ENCODE results near the gene LONRF3. TPM values are rescaled to one million over a fixed set of nuclear protein-coding genes. Genes with fewer than 3 reads are reported as not detected.
"Not testable (repeated sequence)": the region's sequence is repeated elsewhere in the genome, so short reads cannot be mapped to it uniquely, and the experiment has no call there.

Gene LONRF3
- total RNA-seq, 4 donors from 2014 or later, result 2.8 to 27.3 (median 17.3) TPM

GRCh38 chrX:119028733-119029330 is 54.4 kb downstream of the LONRF3 start:
- H3K9me3 ChIP-seq, result no peaks in the 10 kb centered on the region
- H3K27ac ChIP-seq, result no peak overlapping the region
- no peak for DNase-seq
- TF ChIP-seq EP300 (IDR thresholded peaks at IDR 0.05; ENCODE audit: low read depth) (no peak), POLR2AphosphoS5 (IDR thresholded peaks at IDR 0.05) (no peak), CTCF (IDR thresholded peaks at IDR 0.05) (no peak), POLR2A (IDR thresholded peaks at IDR 0.05) (no peak)
- intact Hi-C loops (cut with DNase I; ENCODE audit: low total_unique reads) (no loop called here), in situ Hi-C loops (cut with MboI; ENCODE audit: low pct_ligation_motif_present in 1 of 4, low pct_unique_long_range_greater_than_20kb in 1 of 4, low sequenced_read_pairs in 3 of 4) (no loop called here)
- no peak overlapping the region for H3K4me3 ChIP-seq
- H3K4me1 ChIP-seq, result no peaks in the 10 kb centered on the region
- H3K36me3 ChIP-seq, result no peaks in the 10 kb centered on the region
- WGBS, 2 donors (ENCODE audit: low coverage in 1 of 2), result 54% methylated on average over 1 of the region's 1 CpG; no CpG with 5 or more reads in 1 of the 2 donors
- H3K27me3 ChIP-seq, result no peaks in the 10 kb centered on the region

- H3K27me3 ChIP-seq; intact Hi-C loops (cut with DNase I; ENCODE audit: low total_unique reads); H3K27ac ChIP-seq; DNase-seq; in situ Hi-C loops (cut with MboI; ENCODE audit: low pct_ligation_motif_present in 1 of 4, low pct_unique_long_range_greater_than_20kb in 1 of 4, low sequenced_read_pairs in 3 of 4); H3K9me3 ChIP-seq; H3K4me3 ChIP-seq; H3K36me3 ChIP-seq; H3K4me1 ChIP-seq: not testable (repeated sequence)
- 93% methylated on average over 8 of the region's 10 CpGs; no CpG with 5 or more reads in 1 of the 2 donors for WGBS, 2 donors (ENCODE audit: low coverage in 1 of 2)
Measured at GRCh38 chrX:119029656-119030055, 55.2 kb downstream of the LONRF3 start.

- in situ Hi-C loops (cut with MboI; ENCODE audit: low pct_ligation_motif_present in 1 of 4, low pct_unique_long_range_greater_than_20kb in 1 of 4, low sequenced_read_pairs in 3 of 4) (no loop called here), intact Hi-C loops (cut with DNase I; ENCODE audit: low total_unique reads) (no loop called here)
- H3K9me3 ChIP-seq, result no peaks in the 10 kb centered on the region
- no peak overlapping the region for H3K4me3 ChIP-seq
- H3K36me3 ChIP-seq, result no peaks in the 10 kb centered on the region
- TF ChIP-seq POLR2A (IDR thresholded peaks at IDR 0.05), result no peak
- DNase-seq, result no peak
- no peaks in the 10 kb centered on the region for H3K4me1 ChIP-seq
- H3K27ac ChIP-seq, result no peak overlapping the region
- H3K27me3 ChIP-seq, result no peaks in the 10 kb centered on the region
Measured at GRCh38 chrX:119030990-119031389, 56.6 kb downstream of the LONRF3 start.

GRCh38 chrX:119036107-119037029 is 62.0 kb downstream of the LONRF3 start:
- Histone ChIP-seq H3K27ac (no peak overlapping the region), H3K27me3 (no peaks in the 10 kb centered on the region), H3K9me3 (no peaks in the 10 kb centered on the region), H3K4me1 (peaks cover 0 to 4% (median 0%) of the 10 kb centered on the region in 4 donors), H3K4me3 (no peak overlapping the region), H3K36me3 (no peaks in the 10 kb centered on the region)
- WGBS, 2 donors (ENCODE audit: low coverage in 1 of 2), result 80% methylated on average over 4 of the region's 4 CpGs; no CpG with 5 or more reads in 1 of the 2 donors
- intact Hi-C loops (cut with DNase I; ENCODE audit: low total_unique reads), result no loop called here
- in situ Hi-C loops (cut with MboI; ENCODE audit: low pct_ligation_motif_present in 1 of 4, low pct_unique_long_range_greater_than_20kb in 1 of 4, low sequenced_read_pairs in 3 of 4), result no loop called here
- TF ChIP-seq POLR2A (IDR thresholded peaks at IDR 0.05) (no peak), CTCF (IDR thresholded peaks at IDR 0.05) (no peak), POLR2AphosphoS5 (IDR thresholded peaks at IDR 0.05) (no peak), EP300 (IDR thresholded peaks at IDR 0.05; ENCODE audit: low read depth) (no peak)
- no peak for DNase-seq

- DNase-seq, result no peak
- peaks cover 0 to 4% (median 0%) of the 10 kb centered on the region in 4 donors for H3K4me1 ChIP-seq
- TF ChIP-seq POLR2AphosphoS5 (IDR thresholded peaks at IDR 0.05), result no peak
- TF ChIP-seq CTCF (IDR thresholded peaks at IDR 0.05), result no peak
- TF ChIP-seq POLR2A (IDR thresholded peaks at IDR 0.05), result no peak
- no peak for TF ChIP-seq EP300 (IDR thresholded peaks at IDR 0.05; ENCODE audit: low read depth)
- no peaks in the 10 kb centered on the region for H3K9me3 ChIP-seq
- 40 to 81% methylated on average over 1 to 6 of the region's 6 CpGs for WGBS, 2 donors (ENCODE audit: low coverage in 1 of 2)
- no peaks in the 10 kb centered on the region for H3K27me3 ChIP-seq
- no peaks in the 10 kb centered on the region for H3K36me3 ChIP-seq
- peak overlapping the region in 1 of 4 donors; percentile 47 for H3K27ac ChIP-seq
- in situ Hi-C loops (cut with MboI; ENCODE audit: low pct_ligation_motif_present in 1 of 4, low pct_unique_long_range_greater_than_20kb in 1 of 4, low sequenced_read_pairs in 3 of 4), result no loop called here
- intact Hi-C loops (cut with DNase I; ENCODE audit: low total_unique reads), result no loop called here
- H3K4me3 ChIP-seq, result no peak overlapping the region
Measured at GRCh38 chrX:119040432-119040831, 66.0 kb downstream of the LONRF3 start.
